ENCODE measurements around the gene MORC3.

DNA sequence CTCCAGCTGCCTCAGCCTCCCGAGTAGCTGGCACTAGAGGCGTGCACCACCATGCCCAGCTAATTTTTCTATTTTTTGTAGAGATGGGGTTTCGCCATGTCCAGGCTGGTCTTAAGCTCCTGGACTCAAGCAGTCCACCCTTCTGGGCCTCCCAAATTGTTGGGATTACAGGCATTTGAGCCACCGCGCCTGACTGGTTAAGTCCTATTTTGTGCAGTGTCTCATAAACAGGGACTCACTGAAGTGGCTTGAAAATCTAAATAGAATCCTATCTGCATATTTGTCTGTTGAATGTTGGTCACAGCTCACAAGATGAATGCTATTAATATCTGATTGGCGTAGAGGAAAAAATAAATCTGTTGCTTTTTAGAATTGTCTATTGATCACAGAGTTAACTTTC, 59.3 kb downstream of the MORC3 start:
- TF ChIP-seq POLR2A (IDR thresholded peaks at IDR 0.05) = no peak
- TF ChIP-seq, protein P1, sequence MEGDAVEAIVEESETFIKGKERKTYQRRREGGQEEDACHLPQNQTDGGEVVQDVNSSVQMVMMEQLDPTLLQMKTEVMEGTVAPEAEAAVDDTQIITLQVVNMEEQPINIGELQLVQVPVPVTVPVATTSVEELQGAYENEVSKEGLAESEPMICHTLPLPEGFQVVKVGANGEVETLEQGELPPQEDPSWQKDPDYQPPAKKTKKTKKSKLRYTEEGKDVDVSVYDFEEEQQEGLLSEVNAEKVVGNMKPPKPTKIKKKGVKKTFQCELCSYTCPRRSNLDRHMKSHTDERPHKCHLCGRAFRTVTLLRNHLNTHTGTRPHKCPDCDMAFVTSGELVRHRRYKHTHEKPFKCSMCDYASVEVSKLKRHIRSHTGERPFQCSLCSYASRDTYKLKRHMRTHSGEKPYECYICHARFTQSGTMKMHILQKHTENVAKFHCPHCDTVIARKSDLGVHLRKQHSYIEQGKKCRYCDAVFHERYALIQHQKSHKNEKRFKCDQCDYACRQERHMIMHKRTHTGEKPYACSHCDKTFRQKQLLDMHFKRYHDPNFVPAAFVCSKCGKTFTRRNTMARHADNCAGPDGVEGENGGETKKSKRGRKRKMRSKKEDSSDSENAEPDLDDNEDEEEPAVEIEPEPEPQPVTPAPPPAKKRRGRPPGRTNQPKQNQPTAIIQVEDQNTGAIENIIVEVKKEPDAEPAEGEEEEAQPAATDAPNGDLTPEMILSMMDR (IDR thresholded peaks at IDR 0.05) = no peak

Measured in sigmoid colon (tissue), 3 donors.